ENCODE results near the gene KIF21A. TPM values are rescaled to one million over a fixed set of nuclear protein-coding genes. Genes with fewer than 3 reads are reported as not detected.

Gene KIF21A
- total RNA-seq, 1 donor from 2014 or later: 23.3 TPM

- Mint-ChIP-seq H3K27me3 (ENCODE audit: insufficient read depth) (no peaks in the 10 kb centered on the region), H3K4me3 (no peak overlapping the region), H3K36me3 (ENCODE audit: low read depth) (no peaks in the 10 kb centered on the region), H3K27ac (no peak overlapping the region), H3K9me3 (no peaks in the 10 kb centered on the region), H3K4me1 (ENCODE audit: low read depth) (peaks cover 4% of the 10 kb centered on the region)
- intact Hi-C loops (cut with micrococcal nuclease): loop anchor here (1.0 to 5.0 kb wide), 3 partner anchors 128 to 1136 kb away; no protein-coding TSS in a partner anchor
- DNase-seq (ENCODE audit: low spot score): no peak
Measured at GRCh38 chr12:39272871-39273655, 169.9 kb downstream of the KIF21A start.

- no peaks in the 10 kb centered on the region for H3K27me3 Mint-ChIP-seq (ENCODE audit: insufficient read depth)
- no peaks in the 10 kb centered on the region for H3K4me1 Mint-ChIP-seq (ENCODE audit: low read depth)
- H3K27ac Mint-ChIP-seq: no peak overlapping the region
- H3K36me3 Mint-ChIP-seq (ENCODE audit: low read depth): no peaks in the 10 kb centered on the region
- intact Hi-C loops (cut with micrococcal nuclease): no loop called here
- no peak for DNase-seq (ENCODE audit: low spot score)
- H3K9me3 Mint-ChIP-seq: peaks cover 4% of the 10 kb centered on the region
- no peak overlapping the region for H3K4me3 Mint-ChIP-seq
Measured at GRCh38 chr12:39269492-39269891, 173.4 kb downstream of the KIF21A start.

GRCh38 chr12:39267886-39268285 is 175.0 kb downstream of the KIF21A start:
- H3K4me1 Mint-ChIP-seq (ENCODE audit: low read depth): no peaks in the 10 kb centered on the region
- H3K4me3 Mint-ChIP-seq: no peak overlapping the region
- no peak for DNase-seq (ENCODE audit: low spot score)
- H3K9me3 Mint-ChIP-seq: peaks cover 4% of the 10 kb centered on the region
- peaks cover 4% of the 10 kb centered on the region for H3K27me3 Mint-ChIP-seq (ENCODE audit: insufficient read depth)
- H3K27ac Mint-ChIP-seq: no peak overlapping the region
- no peaks in the 10 kb centered on the region for H3K36me3 Mint-ChIP-seq (ENCODE audit: low read depth)
- intact Hi-C loops (cut with micrococcal nuclease): no loop called here

GRCh38 chr12:39252628-39253027 is 190.3 kb downstream of the KIF21A start:
- intact Hi-C loops (cut with micrococcal nuclease): no loop called here
- H3K4me3 Mint-ChIP-seq: no peak overlapping the region
- H3K27me3 Mint-ChIP-seq (ENCODE audit: insufficient read depth): peaks cover 5% of the 10 kb centered on the region
- H3K9me3 Mint-ChIP-seq: no peaks in the 10 kb centered on the region
- H3K4me1 Mint-ChIP-seq (ENCODE audit: low read depth): no peaks in the 10 kb centered on the region
- no peak for DNase-seq (ENCODE audit: low spot score)
- H3K36me3 Mint-ChIP-seq (ENCODE audit: low read depth): no peaks in the 10 kb centered on the region
- no peak overlapping the region for H3K27ac Mint-ChIP-seq

Other genes starting within 250 kb of the KIF21A start
- gene ABCD2, start 176.7 kb upstream of the KIF21A start, total RNA-seq: 7.8 and 8.0 TPM in 2 replicates